NAMALWA (cell line): ENCODE data around the gene ADGRE2.

Source experiments
- DNase-seq: peaks from one replicate; pipeline ENCODE4 v3.0.0-alpha.2; 2015; ENCODE audit warnings: low spot score

ADGRE2 gene

DNA sequence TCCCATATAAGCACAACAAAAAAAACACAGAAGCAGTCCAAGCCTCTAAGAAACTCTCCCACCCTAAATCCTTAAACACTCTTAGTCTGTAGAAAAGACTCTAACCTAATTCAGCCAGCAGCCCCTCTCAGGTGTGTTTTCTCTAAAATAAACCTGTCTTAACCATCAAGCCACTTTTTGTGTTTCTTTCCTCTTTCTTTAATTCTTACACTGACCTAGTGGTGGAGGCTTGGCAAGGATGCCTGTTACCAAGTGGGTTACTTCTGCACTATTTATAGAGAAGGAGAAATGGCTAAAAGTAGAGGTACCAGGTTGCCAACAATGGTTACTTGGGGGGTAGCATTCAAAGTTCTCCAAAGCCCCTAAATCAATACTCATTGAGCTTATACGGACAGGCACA is 44.8 kb downstream of the ADGRE2 start:
- no peak for DNase-seq

DNA sequence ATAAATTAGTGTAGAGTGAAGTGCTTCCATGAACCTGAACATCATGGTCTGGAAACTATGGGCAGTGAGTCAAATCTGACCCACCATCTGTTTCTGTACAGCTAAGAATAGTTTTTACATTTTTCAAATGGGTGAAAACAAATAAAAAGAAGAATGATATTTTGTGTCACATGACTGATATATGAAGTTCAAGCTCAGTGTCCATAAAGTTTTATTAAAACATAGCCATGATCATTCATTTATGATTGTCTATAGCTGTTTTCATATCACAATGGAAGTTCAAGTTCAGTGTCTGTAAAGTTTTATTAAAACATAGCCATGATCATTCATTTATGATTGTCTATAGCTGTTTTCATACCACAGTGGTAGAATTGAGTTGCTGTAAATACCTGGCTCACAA is 45.9 kb downstream of the ADGRE2 start:
- DNase-seq, result no peak

GRCh38 chr19:14731200-14731599 is 47.2 kb downstream of the ADGRE2 start:
- DNase-seq, result no peak

GRCh38 chr19:14728595-14728994 is 49.8 kb downstream of the ADGRE2 start:
- no peak for DNase-seq

DNA sequence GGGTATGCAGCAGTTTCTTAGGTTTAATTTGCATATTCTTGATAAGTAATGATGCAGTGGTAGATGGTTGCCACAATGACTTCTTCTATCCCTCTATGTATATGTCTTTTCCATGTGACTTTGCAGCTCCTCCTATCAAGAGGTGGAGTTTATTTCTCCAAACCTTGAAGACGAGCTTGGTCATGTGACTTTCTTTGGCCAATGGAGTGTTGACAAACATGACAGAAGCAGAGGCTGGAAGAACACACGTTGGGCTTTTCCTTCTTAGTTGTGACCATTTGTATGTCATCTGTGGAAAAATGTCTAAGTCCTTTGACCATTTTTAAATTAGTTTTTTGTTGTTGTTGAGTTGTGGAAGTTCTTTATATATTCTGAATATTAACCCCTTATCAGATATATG is 56.2 kb downstream of the ADGRE2 start:
- DNase-seq, result peak; percentile 24

DNA sequence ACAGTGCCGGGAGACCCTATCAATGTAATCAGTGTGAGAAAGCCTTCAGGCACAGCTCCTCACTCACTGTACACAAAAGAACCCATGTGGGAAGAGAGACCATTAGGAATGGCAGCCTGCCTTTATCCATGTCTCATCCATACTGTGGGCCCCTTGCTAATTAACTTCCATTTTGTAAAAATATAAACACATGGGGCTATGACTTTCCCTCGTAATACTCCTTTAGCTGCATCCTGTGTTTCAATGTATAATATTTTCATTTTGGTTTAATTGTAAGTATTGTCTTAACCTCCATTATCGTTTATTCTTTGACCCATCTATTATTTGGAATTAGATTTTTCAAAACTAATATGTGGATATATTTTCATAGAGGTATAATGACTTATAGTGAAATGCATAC is 59.2 kb downstream of the ADGRE2 start:
- no peak for DNase-seq

GRCh38 chr19:14718522-14719116 is 59.7 kb downstream of the ADGRE2 start:
- DNase-seq, result no peak

DNA sequence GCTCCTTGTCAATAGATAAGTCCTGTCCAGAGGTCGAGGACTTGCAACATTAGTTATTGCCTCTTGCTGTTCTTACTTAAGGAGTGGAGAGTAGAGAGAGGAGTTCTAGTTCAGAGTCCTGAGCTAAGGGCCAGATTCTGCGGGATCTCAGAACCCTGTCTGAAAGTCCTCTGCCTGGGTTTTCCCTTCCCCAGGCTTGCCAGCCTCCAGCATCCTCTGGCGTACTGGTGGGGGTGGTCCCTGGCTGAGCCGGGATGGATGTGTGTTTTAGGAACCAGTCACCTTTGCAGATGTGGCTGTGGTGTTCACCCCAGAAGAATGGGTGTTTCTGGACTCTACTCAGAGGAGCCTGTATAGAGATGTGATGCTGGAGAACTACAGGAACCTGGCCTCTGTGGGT is 62.5 kb downstream of the ADGRE2 start:
- DNase-seq, result no peak

GRCh38 chr19:14704450-14704849 is 73.9 kb downstream of the ADGRE2 start:
- no peak for DNase-seq

- DNase-seq, result no peak
These were observed 74.5 kb downstream of the ADGRE2 start for GRCh38 chr19:14703833-14704232.

- DNase-seq, result no peak
These were observed 77.5 kb downstream of the ADGRE2 start for GRCh38 chr19:14700711-14701375.

- no peak for DNase-seq
These were observed 78.7 kb downstream of the ADGRE2 start for GRCh38 chr19:14699641-14700040.

DNA sequence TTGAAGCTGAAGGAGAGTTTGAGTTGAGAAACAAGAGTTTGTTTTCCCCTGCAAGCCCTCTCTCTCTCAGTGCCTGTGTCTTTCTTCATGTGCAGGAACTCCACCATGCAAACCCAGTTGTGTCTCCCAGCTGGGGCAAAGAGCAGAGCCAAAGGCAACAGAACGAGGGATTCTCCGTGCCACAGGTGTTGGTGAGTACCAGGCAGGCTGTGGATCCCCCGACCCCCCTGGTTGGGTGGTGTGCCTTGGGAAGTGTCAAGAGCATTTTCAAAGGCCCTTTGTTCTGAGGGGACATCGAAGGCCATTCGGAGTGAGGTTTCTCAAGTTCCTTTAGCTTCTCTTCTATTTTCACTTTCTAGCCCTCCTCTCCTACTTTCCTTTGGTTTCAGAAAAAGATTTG is 82.9 kb downstream of the ADGRE2 start:
- DNase-seq, result no peak

GRCh38 chr19:14694641-14695266 is 83.6 kb downstream of the ADGRE2 start:
- no peak for DNase-seq

- DNase-seq, result peak; percentile 93
These were observed 88.5 kb downstream of the ADGRE2 start, which contains the start of gene ZNF333 for GRCh38 chr19:14689598-14690503. TSS of gene ZNF333 (plus strand) at chr19:14690048. CDS start at chr19:14693492, 3,444 bp downstream.

DNA sequence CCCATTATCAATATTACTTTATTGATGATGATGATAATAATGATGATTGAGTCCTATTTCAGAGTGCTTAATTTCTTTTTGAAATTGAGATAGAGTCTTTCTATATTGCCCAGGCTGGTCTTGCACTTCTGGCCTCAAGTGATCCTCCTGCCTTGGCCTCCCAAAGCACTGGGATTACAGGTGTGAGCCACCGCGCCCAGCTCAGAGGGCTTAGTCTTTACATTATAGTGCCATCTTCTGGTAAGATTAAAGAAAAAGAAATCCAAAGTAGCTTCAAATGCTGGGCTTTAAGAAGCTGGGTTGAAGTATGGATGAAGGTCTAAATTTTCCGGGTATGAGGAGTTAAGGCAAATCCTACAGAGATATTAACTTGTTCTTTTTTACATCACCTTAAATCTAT is 91.9 kb downstream of the ADGRE2 start:
- DNase-seq, result peak; percentile 53

DNA sequence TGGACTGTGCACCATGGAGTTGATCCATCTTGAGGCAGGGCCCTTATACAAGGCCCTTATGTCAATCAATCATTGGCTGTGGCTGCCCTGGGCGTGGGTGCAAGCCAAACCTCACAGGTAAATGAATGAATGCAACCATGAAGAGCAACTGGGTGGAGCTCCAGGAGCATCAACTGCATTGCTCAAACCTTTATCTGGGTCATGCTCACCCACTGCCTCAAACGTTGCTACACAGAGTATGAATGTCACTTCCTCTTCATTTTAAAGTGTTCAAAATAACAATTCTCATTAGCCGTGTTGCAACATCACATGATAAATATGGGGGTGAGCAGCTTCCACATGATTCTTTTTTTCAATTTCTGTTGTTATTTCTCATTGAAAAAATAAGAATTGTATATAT is 94.9 kb downstream of the ADGRE2 start:
- no peak for DNase-seq
